Keratinocyte (primary cell): Measurements from ENCODE around the gene PAN3. TPM values are rescaled to one million over a fixed set of nuclear protein-coding genes. Genes with fewer than 3 reads are reported as not detected.
A peak's percentile ranks its signal among the peaks of the same experiment; 100 is the strongest.

ENCODE experiments used
- DNase-seq: peaks from one replicate; pipeline ENCODE4 v3.0.0-alpha.2; 2011; ENCODE audit warnings: low read depth, missing footprints, low spot score
- FAIRE-seq: peaks from 2 replicates; lab custom pipeline; 2011; peaks lifted over from hg19 to GRCh38; lab: Jason Lieb, UNC
- H2AFZ ChIP-seq: 2 replicates; pipeline ENCODE4 v1.6.0; 2012; ENCODE audit warnings: low read length, control low read depth, inconsistent platforms; ENCODE audit not compliant: control insufficient read depth
- H3K27ac ChIP-seq: 2 replicates; pipeline ENCODE4 v1.5.1; 2011; ENCODE audit warnings: low read length; ENCODE audit not compliant: control insufficient read depth, insufficient read depth
- H3K27me3 ChIP-seq: 3 replicates; pipeline ENCODE4 v1.6.0; 2011; ENCODE audit warnings: low read length; ENCODE audit not compliant: control insufficient read depth, insufficient read depth; ENCODE audit errors: extremely low read depth
- H3K36me3 ChIP-seq, 2 experiments: 2 replicates in 1 of 2; 3 replicates in 1 of 2; pipeline ENCODE4 v1.5.1; 2011; ENCODE audit warnings: low read length in 2 of 2, mild to moderate bottlenecking in 1 of 2; ENCODE audit not compliant: control insufficient read depth in 2 of 2, insufficient read depth in 2 of 2; ENCODE audit errors: extremely low read depth in 1 of 2
- H3K4me1 ChIP-seq: 3 replicates; pipeline ENCODE4 v1.5.1; 2011; ENCODE audit warnings: low read length; ENCODE audit not compliant: control insufficient read depth, insufficient read depth; ENCODE audit errors: extremely low read depth
- H3K4me2 ChIP-seq: 3 replicates; pipeline ENCODE4 v1.6.0; 2011; ENCODE audit warnings: low read depth, low read length; ENCODE audit not compliant: control insufficient read depth, insufficient read depth; ENCODE audit errors: extremely low read depth
- H3K4me3 ChIP-seq, 3 experiments: fragments of 200-600 bp in 1 of 3; sonication (generic) in 1 of 3; 2 replicates in 2 of 3; 3 replicates in 1 of 3; pipeline ENCODE4 v1.5.1; 2011 to 2016; ENCODE audit warnings: low read length in 3 of 3, mild to moderate bottlenecking in 3 of 3, control low read depth in 2 of 3, inconsistent platforms in 1 of 3, low read depth in 1 of 3, mixed read lengths in 1 of 3, mixed run types in 1 of 3, moderate library complexity in 1 of 3; ENCODE audit not compliant: control insufficient read depth in 2 of 3, insufficient read depth in 2 of 3; ENCODE audit errors: extremely low read depth in 1 of 3
- H3K79me2 ChIP-seq: 2 replicates; pipeline ENCODE4 v1.6.0; 2012; ENCODE audit warnings: low read length; ENCODE audit not compliant: control insufficient read depth, insufficient read depth
- H3K9ac ChIP-seq: 3 replicates; pipeline ENCODE4 v1.6.0; 2011; ENCODE audit warnings: low read length; ENCODE audit not compliant: control insufficient read depth, insufficient read depth; ENCODE audit errors: extremely low read depth
- H3K9me1 ChIP-seq: 3 replicates; pipeline ENCODE4 v1.6.0; 2011; ENCODE audit warnings: low read length; ENCODE audit not compliant: control insufficient read depth, insufficient read depth; ENCODE audit errors: extremely low read depth
- H3K9me3 ChIP-seq: 2 replicates; pipeline ENCODE4 v1.5.1; 2012; ENCODE audit warnings: low read depth, low read length; ENCODE audit not compliant: control insufficient read depth
- H4K20me1 ChIP-seq: 3 replicates; pipeline ENCODE4 v1.6.0; 2011; ENCODE audit warnings: low read length; ENCODE audit not compliant: control insufficient read depth, insufficient read depth; ENCODE audit errors: extremely low read depth
- EZH2 ChIP-seq: IDR thresholded peaks from one replicate; pipeline ENCODE4 v1.6.1; 2012; ENCODE audit warnings: inconsistent platforms, mild to moderate bottlenecking, low read length, moderate library complexity
- dilution Hi-C: fragments of 300-500 bp; cut with MboI; formaldehyde crosslinking; loops from one replicate; pipeline ENCODE4 v1.7.0; 2020; ENCODE audit warnings: low sequenced_read_pairs; ENCODE audit not compliant: extremely low pct_ligation_motif_present
- polyA plus RNA-seq, 5 experiments: library from polyadenylated mRNA; depleted of rRNA in 3 of 5; stranded (reverse) in 3 of 5; stranded (forward) in 1 of 5; unstranded in 1 of 5; fragments of >200 nt; gene quantifications; 1 replicate in 1 of 5; 2 replicates in 3 of 5; 3 replicates in 1 of 5; pipeline versions ENCODE4 v1.2.1 to v1.2.3, GENCODE V29; 2011 to 2012; ENCODE audit warnings: missing spikeins in 2 of 5, low read depth in 1 of 5, low replicate concordance in 1 of 5
- TF ChIP-seq, protein P1 (sequence below), 3 experiments: IDR thresholded peaks in 1 of 3; conservative IDR thresholded peaks in 1 of 3; optimal IDR thresholded peaks in 1 of 3; 2 replicates in 2 of 3; 3 replicates in 1 of 3; pipeline versions ENCODE3 to v1.5.1; 2011; ENCODE audit warnings: low read length in 3 of 3, mild to moderate bottlenecking in 3 of 3, moderate library complexity in 2 of 3, control low read depth in 1 of 3, inconsistent platforms in 1 of 3; ENCODE audit not compliant: insufficient read depth in 2 of 3; ENCODE audit errors: extremely low read depth in 1 of 3

Gene PAN3
- polyA plus RNA-seq, 1 donor (not counting 4 experiments of a cell fraction or from before 2014, with no cell fraction given) = 16.8 TPM

GRCh38 chr13:28322256-28322905 lies 184.0 kb downstream of the PAN3 start:
- no peak overlapping the region for H3K4me2 ChIP-seq

DNA sequence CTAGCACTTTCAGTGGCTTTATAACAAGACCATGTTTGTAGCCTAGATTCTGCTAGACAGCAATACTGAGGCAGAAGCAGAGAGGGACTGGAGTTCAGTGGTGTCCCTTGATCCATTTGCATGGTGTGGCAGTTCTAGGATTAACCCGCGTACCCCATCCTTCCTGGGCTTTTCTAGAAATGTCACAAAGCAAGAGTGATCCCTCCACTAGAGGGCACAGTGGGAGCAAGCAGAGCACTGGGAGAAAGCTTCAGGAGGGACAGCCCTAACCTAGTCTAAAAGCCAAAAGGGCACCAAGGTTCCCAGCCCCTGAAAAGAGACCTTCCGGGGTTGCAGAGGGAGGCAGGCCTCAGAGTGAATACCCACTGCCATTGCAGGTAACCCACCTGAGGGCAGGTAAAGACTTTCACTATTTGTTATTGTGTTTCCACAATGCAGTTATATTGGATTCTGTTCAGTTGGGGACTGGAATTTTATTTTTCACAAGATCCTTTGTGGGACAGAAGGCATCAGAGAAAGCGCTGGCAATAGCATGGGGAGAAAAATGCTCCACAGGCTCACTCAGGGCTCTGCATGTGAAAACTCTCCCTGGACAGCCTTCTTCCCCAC lies 185.9 kb downstream of the PAN3 start:
- DNase-seq = no peak
- H2AFZ ChIP-seq = no peak overlapping the region

More at GRCh38 chr13:28322256-28322905, 184.0 kb downstream of the PAN3 start:
- dilution Hi-C loops = no loop called here
- Histone ChIP-seq H3K9me3 (no peaks in the 10 kb centered on the region), H3K4me1 (no peaks in the 10 kb centered on the region), H3K36me3 (no peaks in the 10 kb centered on the region), H2AFZ (no peak overlapping the region), H3K79me2 (no peaks in the 10 kb centered on the region), H3K9me1 (no peaks in the 10 kb centered on the region), H4K20me1 (no peaks in the 10 kb centered on the region), H3K4me3 (no peak overlapping the region), H3K27ac (no peak overlapping the region), H3K9ac (no peak overlapping the region), H3K27me3 (no peaks in the 10 kb centered on the region)
- no peak for DNase-seq
- TF ChIP-seq, protein P1, sequence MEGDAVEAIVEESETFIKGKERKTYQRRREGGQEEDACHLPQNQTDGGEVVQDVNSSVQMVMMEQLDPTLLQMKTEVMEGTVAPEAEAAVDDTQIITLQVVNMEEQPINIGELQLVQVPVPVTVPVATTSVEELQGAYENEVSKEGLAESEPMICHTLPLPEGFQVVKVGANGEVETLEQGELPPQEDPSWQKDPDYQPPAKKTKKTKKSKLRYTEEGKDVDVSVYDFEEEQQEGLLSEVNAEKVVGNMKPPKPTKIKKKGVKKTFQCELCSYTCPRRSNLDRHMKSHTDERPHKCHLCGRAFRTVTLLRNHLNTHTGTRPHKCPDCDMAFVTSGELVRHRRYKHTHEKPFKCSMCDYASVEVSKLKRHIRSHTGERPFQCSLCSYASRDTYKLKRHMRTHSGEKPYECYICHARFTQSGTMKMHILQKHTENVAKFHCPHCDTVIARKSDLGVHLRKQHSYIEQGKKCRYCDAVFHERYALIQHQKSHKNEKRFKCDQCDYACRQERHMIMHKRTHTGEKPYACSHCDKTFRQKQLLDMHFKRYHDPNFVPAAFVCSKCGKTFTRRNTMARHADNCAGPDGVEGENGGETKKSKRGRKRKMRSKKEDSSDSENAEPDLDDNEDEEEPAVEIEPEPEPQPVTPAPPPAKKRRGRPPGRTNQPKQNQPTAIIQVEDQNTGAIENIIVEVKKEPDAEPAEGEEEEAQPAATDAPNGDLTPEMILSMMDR (optimal IDR thresholded peaks at IDR 0.05 in 1 of 3, IDR thresholded peaks at IDR 0.05 in 1 of 3, conservative IDR thresholded peaks at IDR 0.05 in 1 of 3; ENCODE audit: extremely low read depth in 1 of 3, insufficient read depth in 2 of 3, low read length in 3 of 3) = no peak
- no peak for TF ChIP-seq EZH2
- FAIRE-seq = no peak

More for the DNA sequence above, 185.9 kb downstream of the PAN3 start:
- H3K9me1 ChIP-seq = no peaks in the 10 kb centered on the region
- no peaks in the 10 kb centered on the region for H3K79me2 ChIP-seq
- H3K4me2 ChIP-seq = no peak overlapping the region
- dilution Hi-C loops = no loop called here
- H3K27me3 ChIP-seq = no peaks in the 10 kb centered on the region
- no peaks in the 10 kb centered on the region for H3K9me3 ChIP-seq
- H3K4me1 ChIP-seq = no peaks in the 10 kb centered on the region
- no peaks in the 10 kb centered on the region for H3K36me3 ChIP-seq
- H3K4me3 ChIP-seq = no peak overlapping the region
- FAIRE-seq = peak; percentile 36
- no peak overlapping the region for H3K27ac ChIP-seq
- no peaks in the 10 kb centered on the region for H4K20me1 ChIP-seq
- no peak for TF ChIP-seq EZH2
- TF ChIP-seq, protein P1 (optimal IDR thresholded peaks at IDR 0.05 in 1 of 3, IDR thresholded peaks at IDR 0.05 in 1 of 3, conservative IDR thresholded peaks at IDR 0.05 in 1 of 3; ENCODE audit: extremely low read depth in 1 of 3, insufficient read depth in 2 of 3, low read length in 3 of 3) = peak; percentile 76 to 81 (median 79)
- H3K9ac ChIP-seq = no peak overlapping the region
